Measurements from ENCODE around the gene FGFR3.

FGFR3 gene

GRCh38 chr4:1803523-1804423 lies 10.7 kb downstream of the FGFR3 start:
- no peak for DNase-seq

GRCh38 chr4:1804638-1805492 lies 11.8 kb downstream of the FGFR3 start:
- DNase-seq, result no peak

- DNase-seq, result no peak
Measured at GRCh38 chr4:1805493-1806222, 12.6 kb downstream of the FGFR3 start.

- DNase-seq, result no peak
Measured at GRCh38 chr4:1806223-1806564, 13.1 kb downstream of the FGFR3 start.

GRCh38 chr4:1806596-1807331 lies 13.7 kb downstream of the FGFR3 start:
- DNase-seq, result no peak

GRCh38 chr4:1807332-1807777 lies 14.3 kb downstream of the FGFR3 start:
- DNase-seq, result no peak

- no peak for DNase-seq
Measured at GRCh38 chr4:1808396-1808795, 15.3 kb downstream of the FGFR3 start.

- DNase-seq, result no peak
Measured at GRCh38 chr4:1808851-1809753, 16.0 kb downstream of the FGFR3 start.

GRCh38 chr4:1809754-1810502 lies 16.8 kb downstream of the FGFR3 start:
- DNase-seq, result peak; percentile 53 to 69

- DNase-seq, result no peak
Measured at GRCh38 chr4:1810765-1811164, 17.7 kb downstream of the FGFR3 start.

GRCh38 chr4:1812720-1813119 lies 19.6 kb downstream of the FGFR3 start:
- DNase-seq, result no peak

GRCh38 chr4:1813231-1813630 lies 20.1 kb downstream of the FGFR3 start:
- no peak for DNase-seq

GRCh38 chr4:1813915-1814314 lies 20.8 kb downstream of the FGFR3 start:
- no peak for DNase-seq

GRCh38 chr4:1814453-1814852 lies 21.4 kb downstream of the FGFR3 start:
- DNase-seq, result no peak

- no peak for DNase-seq
Measured at GRCh38 chr4:1815096-1815996, 22.3 kb downstream of the FGFR3 start.

GRCh38 chr4:1815997-1816860 lies 23.1 kb downstream of the FGFR3 start:
- DNase-seq, result no peak

GRCh38 chr4:1819284-1819683 lies 26.2 kb downstream of the FGFR3 start:
- no peak for DNase-seq

GRCh38 chr4:1819816-1820215 lies 26.7 kb downstream of the FGFR3 start:
- no peak for DNase-seq
